HL-60/S4 treated with retinoic acid at 250 ng/mL for 4 days and 3 days (cell line): ENCODE data around the gene PHKA1.
"Not testable (repeated sequence)": the region's sequence is repeated elsewhere in the genome, so short reads cannot be mapped to it uniquely, and the experiment has no call there.

Experiments used
- in situ Hi-C: fragments of 300-500 bp; cut with MboI; formaldehyde crosslinking; loops from 2 replicates; pipeline ENCODE4 v1.7.0; 2022; ENCODE audit warnings: low sequenced_read_pairs

Gene PHKA1

GRCh38 chrX:72713599-72714477 lies at the start of gene PHKA1:
Gene PHKA1, minus strand, starts transcription at chrX:72714306. Its CDS starts 426 bp downstream, at chrX:72713880.
- in situ Hi-C loops = not testable (repeated sequence)

- in situ Hi-C loops = not testable (repeated sequence)
Observed at GRCh38 chrX:72760454-72760853, 46.3 kb upstream of the PHKA1 start.

- in situ Hi-C loops = not testable (repeated sequence)
Observed at GRCh38 chrX:72748545-72748944, 34.4 kb upstream of the PHKA1 start.

- in situ Hi-C loops = not testable (repeated sequence)
Observed at GRCh38 chrX:72745546-72745945, 31.4 kb upstream of the PHKA1 start.

- in situ Hi-C loops = no loop called here
Observed at GRCh38 chrX:72735561-72735960, 21.5 kb upstream of the PHKA1 start.

- in situ Hi-C loops = not testable (repeated sequence)
Observed at GRCh38 chrX:72733636-72734035, 19.5 kb upstream of the PHKA1 start.

- in situ Hi-C loops = no loop called here
Observed at GRCh38 chrX:72727846-72728245, 13.7 kb upstream of the PHKA1 start.

- in situ Hi-C loops = no loop called here
Observed at GRCh38 chrX:72716766-72717165, 2.7 kb upstream of the PHKA1 start.

GRCh38 chrX:72715546-72715945 lies 1.4 kb upstream of the PHKA1 start:
- in situ Hi-C loops = no loop called here

- in situ Hi-C loops = no loop called here
Observed at GRCh38 chrX:72714478-72714916, 391 bp upstream of the PHKA1 start.

- in situ Hi-C loops = no loop called here
Observed at GRCh38 chrX:72713130-72713529, 976 bp downstream of the PHKA1 start.

- in situ Hi-C loops = no loop called here
Observed at GRCh38 chrX:72712094-72712755, 1.9 kb downstream of the PHKA1 start.

GRCh38 chrX:72705814-72706213 lies 8.3 kb downstream of the PHKA1 start:
- in situ Hi-C loops = no loop called here

- in situ Hi-C loops = no loop called here
Observed at GRCh38 chrX:72705111-72705510, 9.0 kb downstream of the PHKA1 start.

- in situ Hi-C loops = no loop called here
Observed at GRCh38 chrX:72694170-72694569, 19.9 kb downstream of the PHKA1 start.

- in situ Hi-C loops = no loop called here
Observed at GRCh38 chrX:72693477-72693876, 20.6 kb downstream of the PHKA1 start.

- in situ Hi-C loops = no loop called here
Observed at GRCh38 chrX:72687396-72687795, 26.7 kb downstream of the PHKA1 start.

- in situ Hi-C loops = no loop called here
Observed at GRCh38 chrX:72685810-72686456, 28.2 kb downstream of the PHKA1 start.

- in situ Hi-C loops = no loop called here
Observed at GRCh38 chrX:72685018-72685417, 29.1 kb downstream of the PHKA1 start.

- in situ Hi-C loops = no loop called here
Observed at GRCh38 chrX:72683631-72684030, 30.5 kb downstream of the PHKA1 start.

GRCh38 chrX:72676465-72676864 lies 37.6 kb downstream of the PHKA1 start:
- in situ Hi-C loops = no loop called here

GRCh38 chrX:72673951-72674350 lies 40.2 kb downstream of the PHKA1 start:
- in situ Hi-C loops = not testable (repeated sequence)
